IMR-90 (cell line): ENCODE data around the gene ZNF26. TPM values are rescaled to one million over a fixed set of nuclear protein-coding genes. Genes with fewer than 3 reads are reported as not detected.

Source experiments
- ATAC-seq: fragments of 200-7000 bp; cut with Tn5 transposase; 2 replicates; pipeline ENCODE4 v1.9.1; 2020; ENCODE audit warnings: low read depth, mild to moderate bottlenecking, moderate library complexity
- BruUV-seq: library from RNA; stranded (reverse); fragments of 400-500 nt; replicated peaks from 2 replicates; lab custom pipeline; 2021; lab: Mats Ljungman, UMichigan
- CTCF ChIA-PET: fragments of 300-600 bp; formaldehyde crosslinking; extraction: SDS; loops from one replicate; lab custom pipeline; 2021; ENCODE audit warnings: antibody characterized with exemption; lab: Yijun Ruan, JAX
- POLR2A ChIA-PET: fragments of 300-600 bp; sonication (Branson Sonifier 250); formaldehyde crosslinking; loops from one replicate; lab custom pipeline; 2022; ENCODE audit warnings: antibody characterized with exemption; ENCODE audit not compliant: unreplicated experiment; lab: Charles Lee
- DNase-seq: peaks from one replicate; pipeline ENCODE4 v3.0.0; 2013
- H2AFZ ChIP-seq: replicated peaks from 2 replicates; pipeline ENCODE3; 2013; ENCODE audit warnings: low read length, mild to moderate bottlenecking; ENCODE audit not compliant: poor library complexity
- H2AK5ac ChIP-seq: 2 replicates; pipeline ENCODE4 v1.6.1; 2013; ENCODE audit warnings: low read depth, low read length, inconsistent platforms
- H2AK9ac ChIP-seq: replicated peaks from 2 replicates; pipeline ENCODE3; 2013; ENCODE audit warnings: mild to moderate bottlenecking, low read depth, low read length, moderate library complexity; ENCODE audit not compliant: poor library complexity
- H2BK120ac ChIP-seq: 2 replicates; pipeline ENCODE4 v1.6.1; 2013; ENCODE audit warnings: low read depth, low read length, inconsistent platforms
- H2BK15ac ChIP-seq: 3 replicates; pipeline ENCODE4 v1.6.1; 2013; ENCODE audit warnings: low read depth, low read length, inconsistent platforms
- H2BK20ac ChIP-seq: 2 replicates; pipeline ENCODE4 v1.6.1; 2013; ENCODE audit warnings: low read depth, mild to moderate bottlenecking, inconsistent platforms, low read length, moderate library complexity
- H2BK5ac ChIP-seq: 2 replicates; pipeline ENCODE4 v1.6.1; 2013; ENCODE audit warnings: mild to moderate bottlenecking, low read depth, low read length, inconsistent platforms; ENCODE audit not compliant: poor library complexity, severe bottlenecking
- H3K14ac ChIP-seq: replicated peaks from 2 replicates; pipeline ENCODE4 v1.6.1; 2013; ENCODE audit warnings: low read depth, low read length, inconsistent platforms
- H3K18ac ChIP-seq: 2 replicates; pipeline ENCODE4 v1.6.1; 2013; ENCODE audit warnings: low read depth, low read length, control low read depth
- H3K23ac ChIP-seq: 2 replicates; pipeline ENCODE4 v1.6.1; 2013; ENCODE audit warnings: low read depth, low read length, inconsistent platforms
- H3K27ac ChIP-seq: 2 replicates; pipeline ENCODE4 v1.5.1; 2013; ENCODE audit warnings: mild to moderate bottlenecking, control low read depth, low read length; ENCODE audit not compliant: insufficient read depth
- H3K27me3 ChIP-seq: 2 replicates; pipeline ENCODE4 v1.6.1; 2013; ENCODE audit warnings: low read length; ENCODE audit not compliant: control insufficient read depth, insufficient read depth
- H3K36me3 ChIP-seq: 2 replicates; pipeline ENCODE4 v1.6.1; 2013; ENCODE audit warnings: low read length, mixed read lengths; ENCODE audit not compliant: control insufficient read depth, insufficient read depth
- H3K4ac ChIP-seq: 2 replicates; pipeline ENCODE4 v1.6.1; 2013; ENCODE audit warnings: low read depth, low read length, inconsistent platforms
- H3K4me1 ChIP-seq: 2 replicates; pipeline ENCODE4 v1.6.1; 2013; ENCODE audit warnings: low read length, mixed read lengths; ENCODE audit not compliant: control insufficient read depth, insufficient read depth
- H3K4me2 ChIP-seq: 2 replicates; pipeline ENCODE4 v1.6.1; 2013; ENCODE audit warnings: low read depth, mild to moderate bottlenecking, control low read depth, low read length, moderate library complexity
- H3K4me3 ChIP-seq: 2 replicates; pipeline ENCODE4 v1.5.1; 2013; ENCODE audit warnings: low read depth, mild to moderate bottlenecking, control low read depth, low read length, moderate library complexity; ENCODE audit not compliant: insufficient read depth
- H3K56ac ChIP-seq: 2 replicates; pipeline ENCODE4 v1.6.1; 2013; ENCODE audit warnings: low read length, inconsistent platforms; ENCODE audit not compliant: insufficient read depth; ENCODE audit errors: extremely low read depth
- H3K79me1 ChIP-seq, 2 experiments: 2 replicates each; pipeline ENCODE4 v1.6.1; 2013; ENCODE audit warnings: low read length in 2 of 2, inconsistent platforms in 1 of 2, low read depth in 1 of 2
- H3K9ac ChIP-seq: 2 replicates; pipeline ENCODE4 v1.6.1; 2013; ENCODE audit warnings: low read depth, low read length, control low read depth
- H3K9me1 ChIP-seq: 2 replicates; pipeline ENCODE4 v1.6.1; 2013; ENCODE audit warnings: low read length, inconsistent platforms; ENCODE audit not compliant: insufficient read depth
- H3K9me3 ChIP-seq: 2 replicates; pipeline ENCODE4 v1.6.1; 2013; ENCODE audit warnings: low read length; ENCODE audit not compliant: control insufficient read depth, insufficient read depth
- H4K20me1 ChIP-seq: 2 replicates; pipeline ENCODE4 v1.6.1; 2013; ENCODE audit warnings: low read length, inconsistent platforms; ENCODE audit not compliant: insufficient read depth
- H4K5ac ChIP-seq: 2 replicates; pipeline ENCODE4 v1.6.1; 2013; ENCODE audit warnings: mild to moderate bottlenecking, low read depth, low read length, control low read depth
- H4K8ac ChIP-seq, 2 experiments: 2 replicates each; pipeline ENCODE4 v1.6.1; 2013; ENCODE audit warnings: low read depth in 2 of 2, low read length in 2 of 2, control low read depth in 1 of 2, inconsistent platforms in 1 of 2
- H4K91ac ChIP-seq: 2 replicates; pipeline ENCODE4 v1.6.1; 2013; ENCODE audit warnings: low read depth, low read length, inconsistent platforms; ENCODE audit not compliant: insufficient read depth
- CTCF ChIP-seq: conservative IDR thresholded peaks from 2 replicates; pipeline ENCODE4 v1.5.1; 2012; ENCODE audit warnings: mild to moderate bottlenecking, low read depth, low read length, improper control_type of control experiment
- WGBS, 2 experiments: methylation state at CpG; one replicate each; pipeline versions ENCODE4 v1.1.5 to v1.1.7; 2013; ENCODE audit warnings: missing lambda C conversion rate in 2 of 2; ENCODE audit not compliant: insufficient read length in 1 of 2; ENCODE audit errors: extremely low coverage in 2 of 2; 5-methylcytosine and 5-hydroxymethylcytosine counted together
- dilution Hi-C: fragments of 300-500 bp; cut with HindIII; formaldehyde crosslinking; loops from one replicate; pipeline ENCODE4 v1.14.3; 2018; ENCODE audit warnings: low sequenced_read_pairs; ENCODE audit not compliant: unreplicated experiment
- in situ Hi-C: fragments of 300-500 bp; cut with MboI; formaldehyde crosslinking; loops from 3 replicates; pipeline ENCODE4 v1.14.3; 2019; ENCODE audit warnings: low sequenced_read_pairs, inconsistent platforms, mixed read lengths
- intact Hi-C: fragments of 100-400 bp; cut with micrococcal nuclease; formaldehyde crosslinking; loops from 2 replicates; pipeline ENCODE4 v1.10.0; 2022
- polyA plus RNA-seq, 3 experiments: library from polyadenylated mRNA; depleted of rRNA; stranded (reverse); fragments of >200 nt; gene quantifications; 2 replicates each; pipeline ENCODE4 v1.2.3, GENCODE V29; 2012; ENCODE audit warnings: low replicate concordance in 1 of 3
- total RNA-seq: library from RNA; depleted of rRNA; stranded (reverse); fragments of >200 nt; gene quantifications from 2 replicates; pipeline ENCODE4 v1.2.3, GENCODE V29; 2012

ZNF26 gene
- total and polyA plus RNA-seq, 2 of the 4 experiments (the other 2 are of a cell fraction) = 6.3 to 11.8 TPM

GRCh38 chr12:132966676-132967415 lies 19.3 kb upstream of the ZNF26 start:
- no peak overlapping the region for H2BK15ac ChIP-seq
- H3K4ac ChIP-seq = no peak overlapping the region
- H2AK5ac ChIP-seq = no peak overlapping the region
- no peak overlapping the region for H4K8ac ChIP-seq
- peaks cover 31% of the 10 kb centered on the region for H3K9me3 ChIP-seq
- no peak overlapping the region for H2BK120ac ChIP-seq
- no peak overlapping the region for H3K4me3 ChIP-seq
- intact Hi-C loops = no loop called here
- H3K23ac ChIP-seq = no peak overlapping the region
- TF ChIP-seq CTCF = no peak
- H3K56ac ChIP-seq = no peak overlapping the region
- H3K4me2 ChIP-seq = no peak overlapping the region
- H3K4me1 ChIP-seq = no peaks in the 10 kb centered on the region
- no peak overlapping the region for H3K9ac ChIP-seq
- WGBS, 2 experiments = 94% methylated on average over 3 of the region's 12 CpGs; no CpG with 5 or more reads in 1 of the 2 experiments
- no peak overlapping the region for H2BK5ac ChIP-seq
- peaks cover 4% of the 10 kb centered on the region; the same call in 1 of the 2 replicates for H3K36me3 ChIP-seq
- BruUV-seq = no TSS peak
- no peak overlapping the region for H4K91ac ChIP-seq
- ChIA-PET POLR2A (no interaction called here), CTCF (no interaction called here)
- no peak overlapping the region for H3K14ac ChIP-seq
- dilution Hi-C loops = no loop called here
- H3K18ac ChIP-seq = no peak overlapping the region
- H2AFZ ChIP-seq = no peak overlapping the region
- no peaks in the 10 kb centered on the region for H3K9me1 ChIP-seq
- no peak for ATAC-seq
- H2BK20ac ChIP-seq = no peak overlapping the region
- DNase-seq = no peak
- in situ Hi-C loops = no loop called here
- H2AK9ac ChIP-seq = no peak overlapping the region
- H3K27ac ChIP-seq = no peak overlapping the region
- no peaks in the 10 kb centered on the region for H3K79me1 ChIP-seq
- no peaks in the 10 kb centered on the region for H3K27me3 ChIP-seq
- no peak overlapping the region for H4K5ac ChIP-seq
- no peaks in the 10 kb centered on the region for H4K20me1 ChIP-seq
